Ovary (tissue), 9 donors: ENCODE data around the gene SKIC8. TPM values are rescaled to one million over a fixed set of nuclear protein-coding genes. Genes with fewer than 3 reads are reported as not detected.
"Not testable (repeated sequence)": the region's sequence is repeated elsewhere in the genome, so short reads cannot be mapped to it uniquely, and the experiment has no call there.

Experiments used
- DNase-seq, 5 donors: peaks; one replicate each; pipeline ENCODE4 v3.0.0-alpha.2; 2019 to 2020
- H3K27ac ChIP-seq, 2 donors: fragments of 200-600 bp; one replicate each; pipeline versions ENCODE4 v1.5.1 to v1.8.0; 2019 to 2022
- H3K27me3 ChIP-seq: fragments of 200-600 bp; one replicate; pipeline ENCODE4 v1.8.0; 2022
- H3K36me3 ChIP-seq: fragments of 200-600 bp; sonication (generic); one replicate; pipeline ENCODE4 v1.5.1; 2019
- H3K4me1 ChIP-seq: one replicate; pipeline ENCODE4 v1.8.1; 2013; ENCODE audit warnings: mild to moderate bottlenecking, moderate library complexity; ENCODE audit not compliant: insufficient read depth
- H3K4me3 ChIP-seq: fragments of 200-600 bp; sonication (generic); one replicate; pipeline ENCODE4 v1.5.1; 2017
- H3K9me3 ChIP-seq, 2 donors: fragments of 200-600 bp in 1 of 2; sonication (generic) in 1 of 2; one replicate each; pipeline versions ENCODE4 v1.5.1 to v1.8.1; 2013 to 2019; ENCODE audit warnings: mild to moderate bottlenecking in 1 of 2, moderate library complexity in 1 of 2
- EP300 ChIP-seq: sonication (generic); formaldehyde crosslinking; IDR thresholded peaks from one replicate; pipeline ENCODE4 v1.6.1; 2017; ENCODE audit warnings: antibody characterized with exemption
- POLR2A ChIP-seq: fragments of 450-650 bp; IDR thresholded peaks from one replicate; pipeline ENCODE4 v1.6.1; 2017; ENCODE audit warnings: antibody characterized with exemption, mild to moderate bottlenecking, moderate library complexity
- WGBS, 3 donors: extraction: QIAGEN DNeasy Blood & Tissue Kit in 1 of 3; methylation state at CpG; one replicate each; pipeline versions ENCODE4 v1.1.5 to v1.1.7; 2013 to 2017; 5-methylcytosine and 5-hydroxymethylcytosine counted together
- intact Hi-C, 4 donors: fragments of 100-400 bp; cut with DNase I; formaldehyde crosslinking; loops; one replicate each; pipeline versions ENCODE4 v1.11.0 to v1.15.1; 2022 to 2023
- polyA plus RNA-seq, 2 donors: library from polyadenylated mRNA; stranded (reverse); fragments of 200-250 nt in 1 of 2; fragments of 350-450 nt in 1 of 2; fragmentation: Illumina TruSeq in 1 of 2; extraction: RNeasy Lipid Tissue Mini Kit (QIAGEN cat#74804) in 1 of 2; gene quantifications; one replicate each; pipeline ENCODE4 v1.2.3, GENCODE V29; 2013 to 2014
- total RNA-seq, 7 donors: library from RNA; depleted of rRNA in 2 of 7; stranded (reverse); fragments of >200 nt in 2 of 7; fragmentation: NEBNext Ultra II Directional in 3 of 7; extraction: Animal tissue kit (Norgen Biotek cat#: 25700) in 3 of 7; gene quantifications; one replicate each; pipeline versions ENCODE4 v1.1.0 to v1.2.4, GENCODE V29; 2016 to 2023
- TF ChIP-seq, protein P1 (sequence below), 3 donors: fragments of 450-650 bp in 2 of 3; fragments of 200-600 bp in 1 of 3; IDR thresholded peaks; one replicate each; pipeline versions ENCODE4 v1.5.1 to v1.8.0; 2016 to 2022; ENCODE audit warnings: antibody characterized with exemption in 3 of 3, mild to moderate bottlenecking in 1 of 3
- donor health status: DM: no; HTN: no; CAD: no; lungs with moderate emphysema.
- donor health status: DM: no; HTN: no; CAD: no.
- donor health status: Bipolar disorder and iron deficiency.
- donor health status: DM: yes; HTN: yes; CAD: no.
- donor health status: DM: no; HTN: no; CAD: no.
- donor health status: DM: yes; HTN: yes; CAD: no.

The SKIC8 gene
- total and polyA plus RNA-seq, 9 donors, result 38.1 to 63.5 (median 50.8) TPM

DNA sequence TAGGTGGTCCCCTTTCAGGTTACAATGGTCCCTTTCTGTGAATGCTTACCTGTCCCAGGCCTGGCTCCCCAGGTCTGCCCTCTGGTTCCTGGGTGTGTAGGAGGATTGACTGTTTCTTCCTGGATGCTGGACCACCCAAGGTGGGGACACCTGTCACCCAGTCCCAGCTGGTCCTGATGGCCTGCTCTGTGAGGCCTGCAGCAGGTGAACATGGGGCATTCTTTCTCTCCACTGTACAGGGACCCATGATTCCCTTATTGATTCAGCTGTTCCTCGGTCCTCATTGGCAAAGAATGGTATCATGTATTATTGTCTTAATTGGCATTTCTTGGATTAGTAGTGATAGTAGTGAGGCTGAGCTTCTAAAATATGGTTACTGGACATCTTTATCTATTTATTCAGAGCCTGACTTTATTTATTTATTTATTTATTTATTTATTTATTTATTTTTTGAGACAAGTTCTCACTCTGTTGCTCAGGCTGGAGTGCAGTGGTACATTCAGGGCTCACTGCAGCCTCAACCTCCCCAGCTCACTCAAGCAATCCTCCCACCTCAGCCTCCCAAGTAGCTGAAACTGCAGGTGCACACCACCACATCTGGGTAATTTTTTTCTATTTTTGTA, 43.9 kb downstream of the SKIC8 start:
- 80 to 97% (median 89%) methylated on average over 1 of the region's 1 CpG for WGBS, 3 donors
- H3K27me3 ChIP-seq, result no peaks in the 10 kb centered on the region
- intact Hi-C loops, result no loop called here
- TF ChIP-seq EP300 (no peak), POLR2A (no peak)
- TF ChIP-seq, protein P1, sequence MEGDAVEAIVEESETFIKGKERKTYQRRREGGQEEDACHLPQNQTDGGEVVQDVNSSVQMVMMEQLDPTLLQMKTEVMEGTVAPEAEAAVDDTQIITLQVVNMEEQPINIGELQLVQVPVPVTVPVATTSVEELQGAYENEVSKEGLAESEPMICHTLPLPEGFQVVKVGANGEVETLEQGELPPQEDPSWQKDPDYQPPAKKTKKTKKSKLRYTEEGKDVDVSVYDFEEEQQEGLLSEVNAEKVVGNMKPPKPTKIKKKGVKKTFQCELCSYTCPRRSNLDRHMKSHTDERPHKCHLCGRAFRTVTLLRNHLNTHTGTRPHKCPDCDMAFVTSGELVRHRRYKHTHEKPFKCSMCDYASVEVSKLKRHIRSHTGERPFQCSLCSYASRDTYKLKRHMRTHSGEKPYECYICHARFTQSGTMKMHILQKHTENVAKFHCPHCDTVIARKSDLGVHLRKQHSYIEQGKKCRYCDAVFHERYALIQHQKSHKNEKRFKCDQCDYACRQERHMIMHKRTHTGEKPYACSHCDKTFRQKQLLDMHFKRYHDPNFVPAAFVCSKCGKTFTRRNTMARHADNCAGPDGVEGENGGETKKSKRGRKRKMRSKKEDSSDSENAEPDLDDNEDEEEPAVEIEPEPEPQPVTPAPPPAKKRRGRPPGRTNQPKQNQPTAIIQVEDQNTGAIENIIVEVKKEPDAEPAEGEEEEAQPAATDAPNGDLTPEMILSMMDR (IDR thresholded peaks at IDR 0.05), result no peak
- DNase-seq, result no peak
- no peak overlapping the region for H3K4me3 ChIP-seq
- no peaks in the 10 kb centered on the region for H3K36me3 ChIP-seq
- H3K4me1 ChIP-seq, result no peaks in the 10 kb centered on the region
- H3K9me3 ChIP-seq, result no peaks in the 10 kb centered on the region
- no peak overlapping the region for H3K27ac ChIP-seq

DNA sequence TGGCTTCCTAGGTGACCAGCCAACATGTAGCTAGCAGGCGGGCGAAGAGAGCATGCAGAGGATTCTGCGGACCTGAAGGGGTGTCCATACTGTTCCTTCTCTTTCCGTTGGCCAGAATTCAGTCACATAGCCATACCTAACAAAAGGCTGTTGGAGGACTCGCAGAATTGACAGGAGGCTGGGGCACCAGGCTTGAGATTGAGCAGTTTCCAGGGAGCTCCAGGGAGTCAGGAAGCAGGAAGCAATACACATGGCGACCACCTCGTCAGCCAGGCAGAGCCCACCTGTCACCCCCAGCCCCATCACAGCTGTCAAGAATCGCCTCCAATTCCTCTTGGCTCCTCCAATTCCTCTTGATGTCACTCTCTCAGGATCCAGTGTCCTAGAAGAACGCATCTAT, 48.3 kb downstream of the SKIC8 start:
- Histone ChIP-seq H3K4me1 (no peaks in the 10 kb centered on the region), H3K4me3 (no peak overlapping the region), H3K27ac (no peak overlapping the region), H3K9me3 (no peaks in the 10 kb centered on the region), H3K27me3 (no peaks in the 10 kb centered on the region), H3K36me3 (no peaks in the 10 kb centered on the region)
- intact Hi-C loops, result no loop called here
- 78 to 90% (median 82%) methylated on average over 9 of the region's 9 CpGs for WGBS, 3 donors
- no peak for TF ChIP-seq POLR2A
- TF ChIP-seq, protein P1 (IDR thresholded peaks at IDR 0.05), result no peak
- no peak for TF ChIP-seq EP300
- no peak for DNase-seq

DNA sequence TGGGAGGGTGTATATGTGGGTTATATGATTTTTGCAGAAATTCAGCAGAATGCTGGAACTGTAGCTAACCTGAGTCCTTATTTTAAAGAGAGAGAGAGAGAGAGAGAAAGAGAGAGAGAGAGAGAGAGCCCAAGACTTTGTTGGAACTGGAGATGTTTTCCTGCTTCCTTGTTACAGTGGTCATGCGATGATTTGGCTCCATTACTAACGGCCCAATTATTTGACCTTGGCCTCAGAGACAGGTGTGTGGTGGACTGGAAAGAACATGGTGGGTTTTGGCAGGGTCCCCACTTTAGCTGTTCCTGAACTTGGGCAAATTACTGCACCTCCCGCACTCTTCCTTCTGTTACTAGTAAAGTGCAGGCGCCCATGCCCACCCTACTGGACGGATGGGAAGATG, 50.3 kb downstream of the SKIC8 start:
- WGBS, 3 donors, result 67 to 73% (median 69%) methylated on average over 5 of the region's 5 CpGs
- H3K4me1 ChIP-seq, result no peaks in the 10 kb centered on the region
- H3K27ac ChIP-seq, result no peak overlapping the region
- intact Hi-C loops, result loop anchor here in 1 of 4 donors (10.0 kb wide), 1 partner anchor 284 kb away; no protein-coding TSS in a partner anchor
- TF ChIP-seq POLR2A, result no peak
- TF ChIP-seq, protein P1 (IDR thresholded peaks at IDR 0.05), result no peak
- no peak for TF ChIP-seq EP300
- H3K4me3 ChIP-seq, result no peak overlapping the region
- no peak for DNase-seq
- no peaks in the 10 kb centered on the region for H3K36me3 ChIP-seq
- no peaks in the 10 kb centered on the region for H3K9me3 ChIP-seq
- no peaks in the 10 kb centered on the region for H3K27me3 ChIP-seq

- TF ChIP-seq EP300 (no peak), POLR2A (no peak)
- TF ChIP-seq, protein P1 (IDR thresholded peaks at IDR 0.05), result no peak
- intact Hi-C loops, result loop anchor here in 1 of 4 donors (10.0 kb wide), 1 partner anchor 283 kb away; no protein-coding TSS in a partner anchor
- H3K4me3 ChIP-seq, result no peak overlapping the region
- DNase-seq, result no peak
- WGBS, 3 donors, result 31 to 69% (median 52%) methylated on average over 1 of the region's 1 CpG
- no peaks in the 10 kb centered on the region for H3K27me3 ChIP-seq
- no peaks in the 10 kb centered on the region for H3K9me3 ChIP-seq
- H3K4me1 ChIP-seq, result no peaks in the 10 kb centered on the region
- H3K27ac ChIP-seq, result no peak overlapping the region
- no peaks in the 10 kb centered on the region for H3K36me3 ChIP-seq
Measured at GRCh38 chr15:78247911-78248310, 51.5 kb downstream of the SKIC8 start.

DNA sequence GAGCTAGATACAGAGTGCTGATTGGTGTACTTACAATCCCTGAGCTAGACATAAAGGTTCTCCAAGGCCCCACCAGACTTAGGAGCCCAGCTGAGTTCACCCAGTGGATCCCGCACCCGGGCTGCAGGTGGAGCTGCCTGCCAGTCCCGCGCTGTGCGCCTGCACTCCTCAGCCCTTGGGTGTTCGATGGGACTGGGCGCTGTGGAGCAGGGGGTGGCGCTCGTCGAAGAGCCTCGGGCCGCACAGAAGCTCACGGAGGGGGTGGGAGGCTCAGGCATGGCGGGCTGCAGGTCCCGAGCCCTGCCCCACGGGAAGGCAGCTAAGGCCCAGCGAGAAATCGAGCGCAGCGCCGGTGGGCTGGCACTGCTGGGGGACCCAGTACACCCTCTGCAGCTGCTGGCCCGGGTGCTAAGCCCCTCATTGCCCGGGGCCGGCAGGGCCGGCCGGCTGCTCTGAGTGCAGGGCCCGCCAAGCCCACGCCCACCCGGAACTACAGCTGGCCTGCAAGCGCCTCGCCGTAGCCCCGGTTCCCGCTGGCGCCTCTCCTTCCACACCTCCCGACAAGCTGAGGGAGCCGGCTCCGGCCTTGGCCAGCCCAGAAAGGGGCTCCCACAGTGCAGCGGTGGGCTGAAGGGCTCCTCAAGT, 53.3 kb downstream of the SKIC8 start:
- intact Hi-C loops, result loop anchor here in 1 of 4 donors (10.0 kb wide), 1 partner anchor 281 kb away; no protein-coding TSS in a partner anchor
- H3K27ac ChIP-seq, H3K9me3 ChIP-seq, H3K4me1 ChIP-seq, DNase-seq, H3K36me3 ChIP-seq, H3K4me3 ChIP-seq, H3K27me3 ChIP-seq: not testable (repeated sequence)
- 94% methylated on average over 35 to 39 of the region's 39 CpGs for WGBS, 3 donors

GRCh38 chr15:78245392-78245791, 54.0 kb downstream of the SKIC8 start:
- DNase-seq, H3K9me3 ChIP-seq, H3K27ac ChIP-seq, H3K4me1 ChIP-seq, H3K36me3 ChIP-seq, H3K27me3 ChIP-seq, H3K4me3 ChIP-seq: not testable (repeated sequence)
- intact Hi-C loops, result loop anchor here in 1 of 4 donors (10.0 kb wide), 1 partner anchor 281 kb away; no protein-coding TSS in a partner anchor
- WGBS, 3 donors, result 51 to 67% (median 60%) methylated on average over 13 to 14 of the region's 14 CpGs
